CD4-positive, alpha-beta T cell (primary cell): ENCODE results near the gene WNT1. TPM values are rescaled to one million over a fixed set of nuclear protein-coding genes. Genes with fewer than 3 reads are reported as not detected.

ENCODE experiments used
- ATAC-seq: fragments of 200-7000 bp; cut with Tn5 transposase; one replicate; pipeline ENCODE4 v1.10.0; 2022; ENCODE audit warnings: mild to moderate bottlenecking; ENCODE audit not compliant: poor library complexity
- CTCF ChIA-PET: fragments of 350-600 bp; sonication (Branson Sonifier 250); formaldehyde crosslinking; loops from one replicate; lab custom pipeline; 2021; ENCODE audit warnings: antibody characterized with exemption, inconsistent platforms; lab: Charles Lee
- POLR2A ChIA-PET: fragments of 350-600 bp; sonication (Branson Sonifier 250); formaldehyde crosslinking; loops from one replicate; lab custom pipeline; 2021; ENCODE audit warnings: antibody characterized with exemption, inconsistent platforms; lab: Charles Lee
- DNase-seq, 14 experiments: peaks; one replicate each; pipeline ENCODE4 v3.0.0-alpha.2; 2013 to 2020; ENCODE audit warnings: mixed read lengths in 2 of 14
- H3K27ac ChIP-seq, 2 donors: one replicate each; pipeline versions ENCODE4 v1.5.1 to v1.7.0; 2013; ENCODE audit warnings: low read length in 2 of 2, low read depth in 1 of 2, mild to moderate bottlenecking in 1 of 2
- H3K27me3 ChIP-seq, 2 experiments: 1 replicate in 1 of 2; 2 replicates in 1 of 2; pipeline versions ENCODE4 v1.6.1 to v1.7.0; 2013; ENCODE audit warnings: low read length in 2 of 2, control low read depth in 1 of 2, mild to moderate bottlenecking in 1 of 2, moderate library complexity in 1 of 2; ENCODE audit not compliant: insufficient read depth in 2 of 2, control insufficient read depth in 1 of 2
- H3K36me3 ChIP-seq: one replicate; pipeline ENCODE4 v1.6.1; 2013; ENCODE audit warnings: low read length, control low read depth; ENCODE audit not compliant: insufficient read depth
- H3K4me1 ChIP-seq: one replicate; pipeline ENCODE4 v1.6.1; 2013; ENCODE audit warnings: low read length, control low read depth; ENCODE audit not compliant: insufficient read depth
- H3K4me3 ChIP-seq: one replicate; pipeline ENCODE4 v1.5.1; 2013; ENCODE audit warnings: mild to moderate bottlenecking, low read length, moderate library complexity
- H3K9me3 ChIP-seq, 2 experiments: 1 replicate in 1 of 2; 2 replicates in 1 of 2; pipeline versions ENCODE4 v1.6.1 to v1.7.0; 2013; ENCODE audit warnings: low read length in 2 of 2, mild to moderate bottlenecking in 2 of 2, control low read depth in 1 of 2, moderate library complexity in 1 of 2; ENCODE audit not compliant: control insufficient read depth in 1 of 2, insufficient read depth in 1 of 2
- H3K27ac Mint-ChIP-seq: one replicate; pipeline ENCODE4 v1.8.0; 2020; ENCODE audit warnings: mixed read lengths
- H3K27me3 Mint-ChIP-seq: one replicate; pipeline ENCODE4 v1.8.0; 2021; ENCODE audit warnings: mixed read lengths
- H3K36me3 Mint-ChIP-seq: one replicate; pipeline ENCODE4 v1.8.0; 2021; ENCODE audit warnings: low read depth, mixed read lengths
- H3K4me1 Mint-ChIP-seq: one replicate; pipeline ENCODE4 v1.8.0; 2021; ENCODE audit warnings: low read depth, mixed read lengths
- H3K4me3 Mint-ChIP-seq: one replicate; pipeline ENCODE4 v1.8.0; 2020; ENCODE audit warnings: mild to moderate bottlenecking, mixed read lengths
- H3K9me3 Mint-ChIP-seq: one replicate; pipeline ENCODE4 v1.8.0; 2020; ENCODE audit warnings: mixed read lengths
- CTCF ChIP-seq: fragments of 200-600 bp; IDR thresholded peaks from one replicate; pipeline ENCODE4 v1.8.0; 2022; ENCODE audit warnings: antibody characterized with exemption, mild to moderate bottlenecking
- intact Hi-C, 2 experiments: fragments of 100-400 bp; cut with DNase I in 1 of 2; cut with micrococcal nuclease in 1 of 2; formaldehyde crosslinking; loops; one replicate each; pipeline versions ENCODE4 v1.15.1 to v1.9.0; 2023 to 2025; cut with DNase I, micrococcal nuclease
- total RNA-seq, 174 experiments: library from RNA in 2 of 174; stranded (reverse) in 2 of 174; gene quantifications; one replicate each; pipeline ENCODE4 v1.2.3 and lab custom pipeline; 2021 to 2026

WNT1 gene
- total RNA-seq, 2 experiments from 2014 or later = 1.8 to 2.7 TPM

GRCh38 chr12:48978741-48979601 is 849 bp downstream of the WNT1 start:
- intact Hi-C loops = loop anchor here (2.0 to 5.0 kb wide), 3 partner anchors 42 to 57 kb away; partner anchors contain the start of gene FKBP11 (in 1 of the 2)
- ATAC-seq (peak; percentile 5), DNase-seq (peak in 3 of 14 experiments; percentile 14 to 54 (median 41))
- CTCF ChIA-PET = interaction anchor here (0.7 to 6.6 kb wide), 19 partner anchors 9 to 126 kb away, joined by 3 to 62 read pairs (median 7); partner anchors contain the start of genes ARF3, DDN, FKBP11 and PRKAG1
- POLR2A ChIA-PET = interaction anchor here (1.0 to 5.4 kb wide), 15 partner anchors 9 to 210 kb away, joined by 3 to 38 read pairs (median 5); partner anchors contain the start of genes ARF3, DDN, DDX23 and FKBP11
- H3K27me3 ChIP-seq = peaks cover 19 to 32% of the 10 kb centered on the region in 2 experiments
- no peaks in the 10 kb centered on the region for H3K36me3 ChIP-seq
- Mint-ChIP-seq H3K27me3 (peaks cover 56% of the 10 kb centered on the region), H3K4me3 (peak overlapping the region; percentile 93), H3K4me1 (peaks cover 54% of the 10 kb centered on the region), H3K36me3 (no peaks in the 10 kb centered on the region), H3K9me3 (no peaks in the 10 kb centered on the region), H3K27ac (peak overlapping the region; percentile 82)
- H3K27ac ChIP-seq = no peak overlapping the region
- peaks cover 0 to 3% of the 10 kb centered on the region in 2 experiments for H3K9me3 ChIP-seq
- H3K4me1 ChIP-seq = peaks cover 58% of the 10 kb centered on the region
- no peak for TF ChIP-seq CTCF
- peak overlapping the region; percentile 58 for H3K4me3 ChIP-seq

GRCh38 chr12:48979602-48980388 is 1.7 kb downstream of the WNT1 start:
- peak overlapping the region; percentile 82 for H3K27ac Mint-ChIP-seq
- ChIA-PET POLR2A (interaction anchor here (0.6 to 5.4 kb wide), 14 partner anchors 8 to 209 kb away, joined by 3 to 38 read pairs (median 6); partner anchors contain the start of genes ARF3, DDN, DDX23 and FKBP11), CTCF (interaction anchor here (0.8 to 6.6 kb wide), 13 partner anchors 8 to 127 kb away, joined by 3 to 62 read pairs (median 4); partner anchors contain the start of genes ARF3 and FKBP11)
- peaks cover 0 to 3% of the 10 kb centered on the region in 2 experiments for H3K9me3 ChIP-seq
- intact Hi-C loops = loop anchor here (2.0 to 5.0 kb wide), 4 partner anchors 23 to 57 kb away; partner anchors contain the start of genes ARF3 (in 1 of the 2) and FKBP11 (in 1 of the 2)
- no peaks in the 10 kb centered on the region for H3K36me3 ChIP-seq
- peaks cover 54% of the 10 kb centered on the region for H3K4me1 Mint-ChIP-seq
- H3K27me3 Mint-ChIP-seq = peaks cover 49% of the 10 kb centered on the region
- peak overlapping the region in 1 of 2 donors; percentile 44 for H3K27ac ChIP-seq
- ATAC-seq (peak; percentile 30), DNase-seq (peak in 8 of 14 experiments; percentile 35 to 77 (median 52))
- H3K4me3 ChIP-seq = peak overlapping the region; percentile 58
- H3K27me3 ChIP-seq = peaks cover 14 to 23% of the 10 kb centered on the region in 2 experiments
- H3K4me1 ChIP-seq = peaks cover 54% of the 10 kb centered on the region
- H3K36me3 Mint-ChIP-seq = no peaks in the 10 kb centered on the region
- peak overlapping the region; percentile 93 for H3K4me3 Mint-ChIP-seq
- H3K9me3 Mint-ChIP-seq = no peaks in the 10 kb centered on the region
- no peak for TF ChIP-seq CTCF
